ENCODE data around the gene NBPF14. TPM values are rescaled to one million over a fixed set of nuclear protein-coding genes. Genes with fewer than 3 reads are reported as not detected.

Gene NBPF14
- total RNA-seq, 1 donor from 2014 or later: 24.5 TPM

Other genes starting within 250 kb of the NBPF14 start
- gene PPIAL4G, start 112.7 kb downstream of the NBPF14 start, total RNA-seq: not detected
- gene NUDT4B, start 152.8 kb upstream of the NBPF14 start, total RNA-seq: not detected
- gene PDE4DIP, start 248.4 kb upstream of the NBPF14 start, total RNA-seq: 8.9 TPM